ENCODE data around the gene CYYR1. TPM values are rescaled to one million over a fixed set of nuclear protein-coding genes. Genes with fewer than 3 reads are reported as not detected.

The CYYR1 gene
- polyA plus RNA-seq, 2 of the 4 experiments (the other 2 are of a cell fraction), result not detected

GRCh38 chr21:26432410-26432809, 140.7 kb downstream of the CYYR1 start:
- H3K4me2 ChIP-seq, result no peak overlapping the region
- H3K9me3 ChIP-seq, result no peaks in the 10 kb centered on the region
- ATAC-seq (no peak), FAIRE-seq (no peak), DNase-seq (ENCODE audit: low read depth in 1 of 2, low spot score in 1 of 2) (no peak)
- no peak overlapping the region for H3K4me3 ChIP-seq
- WGBS (ENCODE audit: missing lambda C conversion rate), result 34% methylated on average over 5 of the region's 5 CpGs
- no peak overlapping the region for H3K27ac ChIP-seq
- TF ChIP-seq EP300 (IDR thresholded peaks at IDR 0.05) (no peak), RAD21 (conservative IDR thresholded peaks at IDR 0.05 in 1 of 2, IDR thresholded peaks at IDR 0.05 in 1 of 2) (no peak), SREBF2 (IDR thresholded peaks at IDR 0.05) (no peak), REST (IDR thresholded peaks at IDR 0.05) (no peak), HOXB13 (CRISPR knock-in tag; IDR thresholded peaks at IDR 0.05; ENCODE audit: low read depth) (no peak), HOXB5 (CRISPR knock-in tag; IDR thresholded peaks at IDR 0.05) (no peak), MAZ (IDR thresholded peaks at IDR 0.05; ENCODE audit: borderline replicate concordance, low read depth, low read length) (no peak), CHD2 (IDR thresholded peaks at IDR 0.05; ENCODE audit: low read length, partially characterized antibody) (no peak)
- H3K4me1 ChIP-seq, result no peaks in the 10 kb centered on the region
- ChIA-PET CTCF (no interaction called here), POLR2A (no interaction called here)

- Histone ChIP-seq H3K4me1 (no peaks in the 10 kb centered on the region), H3K4me3 (no peak overlapping the region), H3K27ac (no peak overlapping the region), H3K9me3 (no peaks in the 10 kb centered on the region), H3K4me2 (no peak overlapping the region)
- ATAC-seq (no peak), DNase-seq (ENCODE audit: low read depth in 1 of 2, low spot score in 1 of 2) (no peak), FAIRE-seq (no peak)
- TF ChIP-seq KDM5A (IDR thresholded peaks at IDR 0.05) (no peak), SREBF2 (IDR thresholded peaks at IDR 0.05) (no peak), USF2 (IDR thresholded peaks at IDR 0.05) (no peak), MYC (IDR thresholded peaks at IDR 0.05; ENCODE audit: borderline replicate concordance, low read length) (no peak), EP300 (IDR thresholded peaks at IDR 0.05) (no peak), RARB (CRISPR knock-in tag; IDR thresholded peaks at IDR 0.05) (no peak), KDM1A (IDR thresholded peaks at IDR 0.05; ENCODE audit: low read depth) (no peak), FOXS1 (CRISPR knock-in tag; IDR thresholded peaks at IDR 0.05) (no peak), EHF (CRISPR knock-in tag; IDR thresholded peaks at IDR 0.05) (no peak), CHD2 (IDR thresholded peaks at IDR 0.05; ENCODE audit: low read length, partially characterized antibody) (no peak), JUNB (IDR thresholded peaks at IDR 0.05) (no peak), HES2 (IDR thresholded peaks at IDR 0.05) (no peak)
- ChIA-PET CTCF (no interaction called here), POLR2A (no interaction called here)
- 76% methylated on average over 3 of the region's 3 CpGs for WGBS (ENCODE audit: missing lambda C conversion rate)
Measured at GRCh38 chr21:26425576-26425975, 147.5 kb downstream of the CYYR1 start.

- WGBS (ENCODE audit: missing lambda C conversion rate), result 70% methylated on average over 6 of the region's 6 CpGs
- H3K27ac ChIP-seq, result no peak overlapping the region
- ChIA-PET POLR2A (no interaction called here), CTCF (no interaction called here)
- H3K4me3 ChIP-seq, result no peak overlapping the region
- no peaks in the 10 kb centered on the region for H3K9me3 ChIP-seq
- no peaks in the 10 kb centered on the region for H3K4me1 ChIP-seq
- DNase-seq (ENCODE audit: low read depth in 1 of 2, low spot score in 1 of 2) (no peak), ATAC-seq (no peak), FAIRE-seq (no peak)
- no peak overlapping the region for H3K4me2 ChIP-seq
- TF ChIP-seq ZC3H11A (IDR thresholded peaks at IDR 0.05), result no peak
- no peak for TF ChIP-seq RAD21 (conservative IDR thresholded peaks at IDR 0.05 in 1 of 2, IDR thresholded peaks at IDR 0.05 in 1 of 2)
- no peak for TF ChIP-seq MAX (IDR thresholded peaks at IDR 0.05)
- TF ChIP-seq ESRRA (IDR thresholded peaks at IDR 0.05; ENCODE audit: borderline replicate concordance, low read length), result no peak
- no peak for TF ChIP-seq HOXA7 (CRISPR knock-in tag; IDR thresholded peaks at IDR 0.05)
Measured at GRCh38 chr21:26423511-26423910, 149.6 kb downstream of the CYYR1 start.

Data from A549 (cell line).